HepG2 (cell line): ENCODE data around the gene BPGM. TPM values are rescaled to one million over a fixed set of nuclear protein-coding genes. Genes with fewer than 3 reads are reported as not detected.

Experiments
- ATAC-seq: fragments of 200-7000 bp; cut with Tn5 transposase; 3 replicates; pipeline ENCODE4 v1.9.1; 2020; ENCODE audit warnings: mild to moderate bottlenecking, moderate library complexity
- BruUV-seq: library from RNA; stranded (reverse); fragments of 400-500 nt; replicated peaks from 2 replicates; lab custom pipeline; 2021; lab: Mats Ljungman, UMichigan
- CTCF ChIA-PET: fragments of 300-600 bp; formaldehyde crosslinking; extraction: SDS; loops from one replicate; lab custom pipeline; 2021; ENCODE audit warnings: low total read pairs, inconsistent platforms, low intra/inter-chr PET ratio; lab: Yijun Ruan, JAX
- POLR2A ChIA-PET: fragments of 350-600 bp; sonication (Branson Sonifier 250); formaldehyde crosslinking; loops from one replicate; lab custom pipeline; 2020; ENCODE audit warnings: antibody characterized with exemption, inconsistent platforms; lab: Yijun Ruan, JAX
- DNase-seq: peaks from one replicate; pipeline ENCODE4 v3.0.0-alpha.2; 2015; ENCODE audit warnings: low spot score
- FAIRE-seq: peaks from 3 replicates; lab custom pipeline; 2011; peaks lifted over from hg19 to GRCh38; lab: Jason Lieb, UNC
- H2AFZ ChIP-seq: one replicate; pipeline ENCODE4 v1.6.1; 2011; ENCODE audit warnings: low read length, inconsistent platforms
- H3K27ac ChIP-seq: fragments of 300-600 bp; 3 replicates; pipeline ENCODE4 v1.8.0; 2011; ENCODE audit warnings: mixed run types, mild to moderate bottlenecking, mixed read lengths, low read length, inconsistent platforms; ENCODE audit not compliant: insufficient read depth; ENCODE audit errors: extremely low read length
- H3K27me3 ChIP-seq, 2 experiments: fragments of 200-600 bp in 1 of 2; 2 replicates in 1 of 2; 3 replicates in 1 of 2; pipeline versions ENCODE4 v1.6.0 to v1.8.0; 2011; ENCODE audit warnings: low read length in 2 of 2, mild to moderate bottlenecking in 2 of 2, moderate library complexity in 2 of 2, inconsistent platforms in 1 of 2; ENCODE audit not compliant: insufficient read depth in 2 of 2, control insufficient read depth in 1 of 2
- H3K36me3 ChIP-seq, 2 experiments: fragments of 200-600 bp in 1 of 2; replicated peaks in 1 of 2; 2 replicates in 1 of 2; 3 replicates in 1 of 2; pipeline versions ENCODE4 v1.5.1 to v1.8.0; 2011; ENCODE audit warnings: low read length in 2 of 2, inconsistent platforms in 1 of 2; ENCODE audit not compliant: insufficient read depth in 2 of 2, control insufficient read depth in 1 of 2
- H3K4me1 ChIP-seq: 2 replicates; pipeline ENCODE4 v1.5.1; 2012; ENCODE audit warnings: low read length, inconsistent platforms; ENCODE audit not compliant: insufficient read depth
- H3K4me2 ChIP-seq: 2 replicates; pipeline ENCODE4 v1.6.0; 2011; ENCODE audit warnings: low read depth, low read length, inconsistent platforms
- H3K4me3 ChIP-seq, 3 experiments: fragments of 200-600 bp in 1 of 3; sonication (generic), shearing (Covaris generic) in 1 of 3; replicated peaks in 1 of 3; 2 replicates each; pipeline ENCODE4 v1.5.1; 2011 to 2016; ENCODE audit warnings: low read length in 3 of 3, inconsistent platforms in 2 of 3, low read depth in 2 of 3, mild to moderate bottlenecking in 2 of 3, control low read depth in 1 of 3, mixed read lengths in 1 of 3; ENCODE audit not compliant: insufficient read depth in 1 of 3
- H3K79me2 ChIP-seq: one replicate; pipeline ENCODE4 v1.6.1; 2011; ENCODE audit warnings: low read length, inconsistent platforms; ENCODE audit not compliant: insufficient read depth
- H3K9ac ChIP-seq: 2 replicates; pipeline ENCODE4 v1.6.0; 2011; ENCODE audit warnings: mild to moderate bottlenecking, low read depth, low read length, inconsistent platforms; ENCODE audit not compliant: insufficient read depth
- H3K9me3 ChIP-seq: 2 replicates; pipeline ENCODE4 v1.5.1; 2012; ENCODE audit warnings: mild to moderate bottlenecking, low read length
- H4K20me1 ChIP-seq: 2 replicates; pipeline ENCODE4 v1.6.0; 2011; ENCODE audit warnings: inconsistent platforms, mild to moderate bottlenecking, low read length, moderate library complexity; ENCODE audit not compliant: insufficient read depth
- HMG20A ChIP-seq: IDR thresholded peaks from 2 replicates; pipeline ENCODE4 v1.6.1; 2016; ENCODE audit warnings: borderline replicate concordance
- MAFK ChIP-seq, 2 experiments: IDR thresholded peaks in 1 of 2; conservative IDR thresholded peaks in 1 of 2; 2 replicates each; pipeline ENCODE4 v1.6.1; 2011; ENCODE audit warnings: improper control_type of control experiment in 2 of 2, low read length in 2 of 2
- ZNF33A ChIP-seq: sonication (generic); formaldehyde crosslinking; IDR thresholded peaks from 2 replicates; pipeline ENCODE4 v1.5.1; 2020; ENCODE audit warnings: missing genetic modification reagents, mild to moderate bottlenecking, moderate library complexity, borderline replicate concordance
- WGBS: methylation state at CpG from one replicate; pipeline ENCODE4 v1.1.6; 2017; ENCODE audit warnings: low lambda C conversion rate; 5-methylcytosine and 5-hydroxymethylcytosine counted together
- in situ Hi-C: cut with HindIII; loops from 2 replicates; pipeline ENCODE4 v1.10.0; 2017; ENCODE audit warnings: low pct_unique_long_range_greater_than_20kb; ENCODE audit not compliant: extremely low pct_ligation_motif_present
- intact Hi-C: fragments of 100-400 bp; cut with micrococcal nuclease; formaldehyde crosslinking; loops from one replicate; pipeline ENCODE4 v1.10.0; 2022; ENCODE audit not compliant: unreplicated experiment
- polyA plus RNA-seq, 8 experiments: library from polyadenylated mRNA; depleted of rRNA in 3 of 8; stranded (reverse) in 7 of 8; unstranded in 1 of 8; fragments of >200 nt; fragmentation: Illumina TruSeq in 4 of 8; extraction: Trizol in 4 of 8; gene quantifications; 2 replicates each; pipeline versions ENCODE4 v1.2.1 to v1.2.3, GENCODE V29; 2011 to 2016; ENCODE audit warnings: low read depth in 4 of 8, missing spikeins in 1 of 8, mixed read lengths in 1 of 8; ENCODE audit not compliant: insufficient read depth in 1 of 8
- total RNA-seq, 5 experiments: library from RNA; depleted of rRNA; stranded (reverse); fragments of >200 nt; fragmentation: Illumina TruSeq; extraction: Trizol; gene quantifications; 2 replicates each; pipeline ENCODE4 v1.2.3, GENCODE V29; 2016; ENCODE audit warnings: low read depth in 1 of 5
- TF ChIP-seq, protein P1 (sequence below): sonication (generic); formaldehyde crosslinking; IDR thresholded peaks from 2 replicates; pipeline ENCODE4 v1.8.0; 2022; ENCODE audit warnings: missing genetic modification reagents, mild to moderate bottlenecking, moderate library complexity, borderline replicate concordance
- TF ChIP-seq, protein P2 (sequence below): sonication (generic); formaldehyde crosslinking; IDR thresholded peaks from 2 replicates; pipeline ENCODE4 v1.8.1; 2023; ENCODE audit warnings: mild to moderate bottlenecking, moderate library complexity, missing genetic modification reagents
- TF ChIP-seq, protein P3 (sequence below): sonication (generic); formaldehyde crosslinking; IDR thresholded peaks from 2 replicates; pipeline ENCODE4 v1.4.0; 2020; ENCODE audit warnings: missing genetic modification reagents

BPGM gene
- total and polyA plus RNA-seq, 2 of the 13 experiments (the other 11 are each of a cell fraction or from before 2014, with no cell fraction given), result 4.0 to 7.5 TPM

DNA sequence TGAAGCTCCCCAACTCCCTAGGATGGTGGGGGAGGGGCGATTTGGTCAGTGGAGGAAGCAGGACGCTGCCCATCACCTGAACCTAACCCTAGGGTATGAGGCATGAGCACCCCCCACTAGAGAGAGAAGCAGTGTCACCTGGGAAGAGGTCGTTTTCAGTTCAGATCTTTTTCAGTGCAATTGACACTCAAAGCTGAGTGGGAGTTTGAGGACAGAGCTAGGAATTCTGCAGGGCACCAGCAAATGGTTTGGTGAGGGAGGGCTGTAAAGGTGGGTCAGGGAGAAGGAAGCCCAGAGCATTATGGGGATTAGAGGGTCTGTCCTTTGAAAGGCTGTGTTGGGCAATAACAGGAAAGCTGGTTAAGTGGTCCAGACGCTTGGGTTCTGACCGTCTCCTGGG, 10.9 kb downstream of the BPGM start (continued):
- no peak for TF ChIP-seq HMG20A (CRISPR knock-in tag)

DNA sequence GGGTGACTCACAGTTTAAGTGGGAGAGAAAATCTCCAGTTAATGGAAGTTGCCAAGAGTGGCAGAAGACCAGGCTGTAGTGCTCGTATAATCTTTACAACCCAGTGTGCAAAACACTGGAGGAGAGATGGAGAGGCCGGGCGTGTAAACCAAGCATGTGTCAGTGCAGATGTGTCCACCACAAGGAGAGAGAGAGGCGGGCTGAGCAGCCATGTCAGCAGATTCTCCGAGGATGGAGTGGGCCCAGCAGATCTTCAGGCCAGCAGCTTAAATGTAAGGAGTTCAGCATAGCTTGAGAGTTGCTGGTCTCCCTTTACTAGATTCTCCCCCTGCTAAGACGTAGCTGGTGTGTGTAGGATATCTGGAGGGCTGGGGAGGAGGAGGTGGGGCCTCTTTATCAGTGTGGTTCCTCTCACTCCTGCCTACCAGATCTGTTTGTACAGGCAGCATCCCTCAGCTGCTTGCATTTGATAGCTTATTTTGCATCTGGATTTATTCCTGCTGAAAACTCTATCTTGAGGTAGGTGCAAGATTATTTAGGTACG, 13.7 kb downstream of the BPGM start:
- Histone ChIP-seq H3K36me3 (peaks cover 0 to 6% of the 10 kb centered on the region in 2 experiments; a peak in 2 of 5 replicates), H3K9me3 (no peaks in the 10 kb centered on the region), H3K27me3 (no peaks in the 10 kb centered on the region), H3K4me3 (no peak overlapping the region), H3K79me2 (no peaks in the 10 kb centered on the region), H2AFZ (no peak overlapping the region), H3K4me1 (no peaks in the 10 kb centered on the region), H3K9ac (no peak overlapping the region), H3K4me2 (no peak overlapping the region), H4K20me1 (no peaks in the 10 kb centered on the region), H3K27ac (no peak overlapping the region)
- ATAC-seq (no peak), DNase-seq (no peak), FAIRE-seq (no peak)
- intact Hi-C loops (no loop called here), in situ Hi-C loops (no loop called here)
- BruUV-seq, result no TSS peak
- ChIA-PET CTCF (no interaction called here), POLR2A (no interaction called here)
- TF ChIP-seq MAFK (conservative IDR thresholded peaks at IDR 0.05 in 1 of 2, IDR thresholded peaks at IDR 0.05 in 1 of 2; ENCODE audit: low read length in 2 of 2) (peak in 1 of 2 experiments; percentile 33; a peak in 1 of 4 replicates), ZNF33A (CRISPR knock-in tag) (no peak)
- WGBS, result 98% methylated on average over 7 of the region's 7 CpGs

DNA sequence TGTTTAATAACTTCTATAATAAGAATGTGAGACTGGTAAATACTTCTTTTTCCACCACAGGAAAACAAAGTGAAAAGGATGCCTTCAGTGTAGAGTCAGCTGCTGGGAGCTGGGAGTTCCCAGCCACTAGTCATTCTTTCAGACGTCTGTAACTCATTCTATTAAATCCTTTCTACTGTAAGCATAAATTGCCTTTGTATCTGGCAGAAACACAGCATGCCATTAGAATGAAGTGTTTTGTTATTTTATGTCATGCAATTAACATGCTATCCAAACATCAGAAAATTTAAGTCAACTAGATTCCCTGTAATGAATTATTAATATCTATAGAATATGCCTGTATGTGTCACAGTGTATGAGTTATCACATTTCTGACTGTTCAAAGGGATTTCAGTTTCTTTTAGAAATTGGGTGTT, 14.3 kb downstream of the BPGM start:
- CTCF ChIA-PET, result no interaction called here
- no peaks in the 10 kb centered on the region for H3K27me3 ChIP-seq
- peaks cover 0 to 6% of the 10 kb centered on the region in 2 experiments; a peak in 2 of 5 replicates for H3K36me3 ChIP-seq
- H2AFZ ChIP-seq, result no peak overlapping the region
- in situ Hi-C loops, result no loop called here
- H3K9me3 ChIP-seq, result no peaks in the 10 kb centered on the region
- intact Hi-C loops, result no loop called here
- no peaks in the 10 kb centered on the region for H3K4me1 ChIP-seq
- H3K4me2 ChIP-seq, result no peak overlapping the region
- 90% methylated on average over 1 of the region's 1 CpG for WGBS
- no peak overlapping the region for H3K9ac ChIP-seq
- no peak for FAIRE-seq
- DNase-seq, result no peak
- no peak overlapping the region for H3K4me3 ChIP-seq
- no peaks in the 10 kb centered on the region for H4K20me1 ChIP-seq
- H3K79me2 ChIP-seq, result no peaks in the 10 kb centered on the region
- POLR2A ChIA-PET, result no interaction called here
- no peak for ATAC-seq
- no TSS peak for BruUV-seq
- H3K27ac ChIP-seq, result no peak overlapping the region
- TF ChIP-seq, protein P1, sequence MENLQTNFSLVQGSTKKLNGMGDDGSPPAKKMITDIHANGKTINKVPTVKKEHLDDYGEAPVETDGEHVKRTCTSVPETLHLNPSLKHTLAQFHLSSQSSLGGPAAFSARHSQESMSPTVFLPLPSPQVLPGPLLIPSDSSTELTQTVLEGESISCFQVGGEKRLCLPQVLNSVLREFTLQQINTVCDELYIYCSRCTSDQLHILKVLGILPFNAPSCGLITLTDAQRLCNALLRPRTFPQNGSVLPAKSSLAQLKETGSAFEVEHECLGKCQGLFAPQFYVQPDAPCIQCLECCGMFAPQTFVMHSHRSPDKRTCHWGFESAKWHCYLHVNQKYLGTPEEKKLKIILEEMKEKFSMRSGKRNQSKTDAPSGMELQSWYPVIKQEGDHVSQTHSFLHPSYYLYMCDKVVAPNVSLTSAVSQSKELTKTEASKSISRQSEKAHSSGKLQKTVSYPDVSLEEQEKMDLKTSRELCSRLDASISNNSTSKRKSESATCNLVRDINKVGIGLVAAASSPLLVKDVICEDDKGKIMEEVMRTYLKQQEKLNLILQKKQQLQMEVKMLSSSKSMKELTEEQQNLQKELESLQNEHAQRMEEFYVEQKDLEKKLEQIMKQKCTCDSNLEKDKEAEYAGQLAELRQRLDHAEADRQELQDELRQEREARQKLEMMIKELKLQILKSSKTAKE (CRISPR knock-in tag), result no peak
- TF ChIP-seq, protein P2, sequence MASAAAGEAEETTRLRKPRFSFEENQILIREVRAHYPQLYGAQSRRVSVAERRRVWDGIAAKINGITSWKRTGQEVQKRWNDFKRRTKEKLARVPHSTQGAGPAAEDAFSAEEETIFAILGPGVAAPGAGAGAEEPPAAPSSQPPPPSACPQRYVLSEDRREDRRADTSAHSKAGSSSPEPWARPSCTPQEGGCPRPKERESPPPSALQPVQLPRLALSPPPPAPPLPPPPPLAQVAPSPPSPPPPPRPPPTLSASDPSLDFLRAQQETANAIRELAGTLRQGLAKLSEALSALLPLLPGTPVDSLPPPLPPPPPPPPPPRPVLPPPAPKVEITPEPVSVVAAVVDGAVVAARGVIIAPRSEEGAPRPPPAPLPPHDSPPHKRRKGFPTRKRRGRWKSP (CRISPR knock-in tag), result no peak
- TF ChIP-seq, protein P3, sequence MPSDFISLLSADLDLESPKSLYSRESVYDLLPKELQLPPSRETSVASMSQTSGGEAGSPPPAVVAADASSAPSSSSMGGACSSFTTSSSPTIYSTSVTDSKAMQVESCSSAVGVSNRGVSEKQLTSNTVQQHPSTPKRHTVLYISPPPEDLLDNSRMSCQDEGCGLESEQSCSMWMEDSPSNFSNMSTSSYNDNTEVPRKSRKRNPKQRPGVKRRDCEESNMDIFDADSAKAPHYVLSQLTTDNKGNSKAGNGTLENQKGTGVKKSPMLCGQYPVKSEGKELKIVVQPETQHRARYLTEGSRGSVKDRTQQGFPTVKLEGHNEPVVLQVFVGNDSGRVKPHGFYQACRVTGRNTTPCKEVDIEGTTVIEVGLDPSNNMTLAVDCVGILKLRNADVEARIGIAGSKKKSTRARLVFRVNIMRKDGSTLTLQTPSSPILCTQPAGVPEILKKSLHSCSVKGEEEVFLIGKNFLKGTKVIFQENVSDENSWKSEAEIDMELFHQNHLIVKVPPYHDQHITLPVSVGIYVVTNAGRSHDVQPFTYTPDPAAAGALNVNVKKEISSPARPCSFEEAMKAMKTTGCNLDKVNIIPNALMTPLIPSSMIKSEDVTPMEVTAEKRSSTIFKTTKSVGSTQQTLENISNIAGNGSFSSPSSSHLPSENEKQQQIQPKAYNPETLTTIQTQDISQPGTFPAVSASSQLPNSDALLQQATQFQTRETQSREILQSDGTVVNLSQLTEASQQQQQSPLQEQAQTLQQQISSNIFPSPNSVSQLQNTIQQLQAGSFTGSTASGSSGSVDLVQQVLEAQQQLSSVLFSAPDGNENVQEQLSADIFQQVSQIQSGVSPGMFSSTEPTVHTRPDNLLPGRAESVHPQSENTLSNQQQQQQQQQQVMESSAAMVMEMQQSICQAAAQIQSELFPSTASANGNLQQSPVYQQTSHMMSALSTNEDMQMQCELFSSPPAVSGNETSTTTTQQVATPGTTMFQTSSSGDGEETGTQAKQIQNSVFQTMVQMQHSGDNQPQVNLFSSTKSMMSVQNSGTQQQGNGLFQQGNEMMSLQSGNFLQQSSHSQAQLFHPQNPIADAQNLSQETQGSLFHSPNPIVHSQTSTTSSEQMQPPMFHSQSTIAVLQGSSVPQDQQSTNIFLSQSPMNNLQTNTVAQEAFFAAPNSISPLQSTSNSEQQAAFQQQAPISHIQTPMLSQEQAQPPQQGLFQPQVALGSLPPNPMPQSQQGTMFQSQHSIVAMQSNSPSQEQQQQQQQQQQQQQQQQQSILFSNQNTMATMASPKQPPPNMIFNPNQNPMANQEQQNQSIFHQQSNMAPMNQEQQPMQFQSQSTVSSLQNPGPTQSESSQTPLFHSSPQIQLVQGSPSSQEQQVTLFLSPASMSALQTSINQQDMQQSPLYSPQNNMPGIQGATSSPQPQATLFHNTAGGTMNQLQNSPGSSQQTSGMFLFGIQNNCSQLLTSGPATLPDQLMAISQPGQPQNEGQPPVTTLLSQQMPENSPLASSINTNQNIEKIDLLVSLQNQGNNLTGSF (CRISPR knock-in tag), result no peak
